ENCODE measurements around the gene MAPK8IP2. TPM values are rescaled to one million over a fixed set of nuclear protein-coding genes. Genes with fewer than 3 reads are reported as not detected.

The MAPK8IP2 gene
- total and polyA plus RNA-seq, 2 of the 4 experiments (the other 2 are of a cell fraction) = under 0.01 to 0.14 TPM

- TF ChIP-seq USF2 (IDR thresholded peaks at IDR 0.05; ENCODE audit: low read depth, low read length) = no peak
- no peak for TF ChIP-seq MXI1 (IDR thresholded peaks at IDR 0.05; ENCODE audit: borderline replicate concordance, low read depth, low read length)
Measured at GRCh38 chr22:50551160-50551752, 49.3 kb upstream of the MAPK8IP2 start (continued).

- H2BK20ac ChIP-seq (ENCODE audit: low read depth, low read length) = no peak overlapping the region
- H2BK15ac ChIP-seq (ENCODE audit: low read depth, low read length) = no peak overlapping the region
- no peak overlapping the region for H3K9ac ChIP-seq (ENCODE audit: low read depth, low read length)
- intact Hi-C loops (cut with micrococcal nuclease) = no loop called here
- ATAC-seq (ENCODE audit: low read depth) = no peak
- in situ Hi-C loops (cut with MboI; ENCODE audit: low sequenced_read_pairs) = no loop called here
- no peak overlapping the region for H2AK5ac ChIP-seq (ENCODE audit: low read depth, low read length)
- no peaks in the 10 kb centered on the region for H3K36me3 ChIP-seq (ENCODE audit: control insufficient read depth, insufficient read depth, low read length)
- no peak overlapping the region for H3K56ac ChIP-seq (ENCODE audit: extremely low read depth, insufficient read depth, low read length)
- H3K9me1 ChIP-seq (ENCODE audit: insufficient read depth, low read length) = no peaks in the 10 kb centered on the region
- H3K79me1 ChIP-seq (ENCODE audit: low read depth in 1 of 2, low read length in 2 of 2) = no peaks in the 10 kb centered on the region
- ChIA-PET CTCF (interaction anchor here (1.0 to 1.4 kb wide), 2 partner anchors 10 to 28 kb away, joined by 3 read pairs; partner anchors contain the start of gene SYCE3), POLR2A (ENCODE audit: unreplicated experiment) (no interaction called here)
- H3K9me3 ChIP-seq (ENCODE audit: control insufficient read depth, insufficient read depth, low read length) = no peaks in the 10 kb centered on the region
- TF ChIP-seq RAD21 (IDR thresholded peaks at IDR 0.05; ENCODE audit: low read length) (no peak), BHLHE40 (IDR thresholded peaks at IDR 0.05; ENCODE audit: low read depth, low read length) (no peak), CEBPB (IDR thresholded peaks at IDR 0.05; ENCODE audit: low read depth, low read length) (no peak), RFX5 (IDR thresholded peaks at IDR 0.05; ENCODE audit: low read depth, low read length) (no peak), SMC3 (IDR thresholded peaks at IDR 0.05; ENCODE audit: low read depth, low read length) (no peak), RCOR1 (IDR thresholded peaks at IDR 0.05; ENCODE audit: insufficient replicate concordance, low read length) (no peak), MAZ (IDR thresholded peaks at IDR 0.05; ENCODE audit: borderline replicate concordance, low read depth, low read length) (no peak)
- DNase-seq = no peak
- BruUV-seq (replicated peaks) = no TSS peak
- H4K91ac ChIP-seq (ENCODE audit: insufficient read depth, low read depth, low read length) = no peak overlapping the region
- H3K18ac ChIP-seq (ENCODE audit: low read depth, low read length) = no peak overlapping the region
- H2AK9ac ChIP-seq (replicated peaks; ENCODE audit: low read depth, low read length, poor library complexity) = no peak overlapping the region
- H2AFZ ChIP-seq (replicated peaks; ENCODE audit: low read length, poor library complexity) = no peak overlapping the region
- H3K27ac ChIP-seq (ENCODE audit: insufficient read depth, low read length) = no peak overlapping the region
- WGBS, 2 experiments (ENCODE audit: extremely low coverage in 2 of 2, insufficient read length in 1 of 2) = 60% methylated on average over 2 of the region's 8 CpGs; no CpG with 5 or more reads in 1 of the 2 experiments
- no peak overlapping the region for H2BK120ac ChIP-seq (ENCODE audit: low read depth, low read length)
- H4K5ac ChIP-seq (ENCODE audit: low read depth, low read length) = no peak overlapping the region
- no peak overlapping the region for H2BK5ac ChIP-seq (ENCODE audit: low read depth, low read length, poor library complexity, severe bottlenecking)
- no peaks in the 10 kb centered on the region for H4K20me1 ChIP-seq (ENCODE audit: insufficient read depth, low read length)
- no peak overlapping the region for H4K8ac ChIP-seq (ENCODE audit: low read depth in 2 of 2, low read length in 2 of 2)
- dilution Hi-C loops (cut with HindIII; ENCODE audit: low sequenced_read_pairs, unreplicated experiment) = no loop called here
- H3K4me1 ChIP-seq (ENCODE audit: control insufficient read depth, insufficient read depth, low read length) = no peaks in the 10 kb centered on the region
- H3K4me3 ChIP-seq (ENCODE audit: insufficient read depth, low read depth, low read length) = no peak overlapping the region
- peaks cover 55% of the 10 kb centered on the region for H3K27me3 ChIP-seq (ENCODE audit: control insufficient read depth, insufficient read depth, low read length)
- no peak overlapping the region for H3K4ac ChIP-seq (ENCODE audit: low read depth, low read length)
- no peak overlapping the region for H3K4me2 ChIP-seq (ENCODE audit: low read depth, low read length)
- no peak overlapping the region for H3K14ac ChIP-seq (replicated peaks; ENCODE audit: low read depth, low read length)
- no peak overlapping the region for H3K23ac ChIP-seq (ENCODE audit: low read depth, low read length)
Measured at GRCh38 chr22:50553310-50553709, 47.3 kb upstream of the MAPK8IP2 start.
